GM12874 (cell line): Measurements from ENCODE around the gene GSTT4.
A peak's percentile ranks its signal among the peaks of the same experiment; 100 is the strongest.
"Not testable (repeated sequence)": the region's sequence is repeated elsewhere in the genome, so short reads cannot be mapped to it uniquely, and the experiment has no call there.

Experiments used
- CTCF ChIP-seq: IDR thresholded peaks from 2 replicates; pipeline ENCODE4 v1.5.1; 2011; ENCODE audit warnings: low read depth, mild to moderate bottlenecking, control low read depth, low read length, moderate library complexity; ENCODE audit not compliant: insufficient read depth

GSTT4 gene

DNA sequence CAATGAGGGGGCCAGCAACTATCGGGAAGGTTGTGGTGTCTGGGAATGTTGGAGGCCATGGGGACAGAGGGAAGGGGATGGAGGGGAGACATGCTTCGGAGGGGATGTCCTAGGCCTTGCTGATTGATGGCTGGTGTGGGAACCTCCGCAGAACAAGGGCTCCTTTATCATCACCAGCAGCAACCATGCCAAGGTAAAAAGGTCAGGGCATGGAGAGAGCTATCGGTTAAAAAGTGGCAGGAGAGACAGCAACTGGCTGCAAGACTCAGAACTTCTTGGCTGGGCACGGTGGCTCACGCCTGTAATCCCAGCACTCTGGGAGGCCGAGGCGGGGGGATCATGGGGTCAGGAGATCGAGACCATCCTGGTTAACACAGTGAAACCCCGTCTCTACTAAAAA, 3.0 kb downstream of the GSTT4 start:
- no peak for TF ChIP-seq CTCF

DNA sequence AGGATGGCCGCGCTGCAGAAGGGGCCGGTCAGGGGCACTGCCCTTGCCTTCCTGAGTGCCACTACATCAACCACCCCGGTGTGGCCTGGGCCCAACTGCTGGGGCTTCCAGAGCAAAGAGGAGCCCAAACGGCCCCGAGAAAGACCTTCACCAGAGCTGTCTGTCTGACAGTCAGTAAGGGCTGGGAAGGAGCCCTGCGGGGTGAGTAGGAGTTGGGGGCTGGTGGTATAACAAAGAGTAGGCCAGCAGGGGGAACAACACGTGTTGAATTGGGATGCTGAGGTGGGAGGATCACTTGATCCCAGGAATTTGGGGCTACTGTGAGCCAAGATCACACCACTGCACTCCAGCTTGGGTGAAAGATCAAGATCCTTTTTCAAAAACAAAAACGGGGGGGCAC, 3.9 kb downstream of the GSTT4 start:
- TF ChIP-seq CTCF, result no peak

DNA sequence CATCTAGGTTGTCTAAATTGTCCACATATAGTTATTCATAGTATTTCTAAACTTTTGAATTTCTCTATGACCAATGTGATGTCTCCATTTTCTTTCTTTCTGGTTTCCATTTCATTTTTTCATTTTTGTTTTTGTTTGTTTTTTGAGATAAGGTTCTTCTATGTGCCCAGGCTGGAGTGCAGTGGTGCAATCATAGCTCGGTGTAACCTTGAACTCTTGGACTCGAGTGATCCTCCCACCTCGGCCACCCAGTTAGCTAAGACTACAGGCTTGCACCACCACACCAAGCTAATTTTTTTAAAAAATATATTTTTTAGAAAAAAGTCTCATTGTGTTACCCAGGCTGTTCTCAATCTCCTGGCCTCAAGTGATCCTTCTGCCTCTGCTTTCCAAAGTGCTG, 8.2 kb downstream of the GSTT4 start:
- no peak for TF ChIP-seq CTCF

GRCh38 chr22:23984430-23984829, 20.8 kb downstream of the GSTT4 start:
- peak; percentile 80 for TF ChIP-seq CTCF

GRCh38 chr22:23979557-23980240, 25.6 kb downstream of the GSTT4 start, which contains the start of gene GSTT2:
Gene GSTT2, plus strand, starts transcription at chr22:23980134.
- not testable (repeated sequence) for TF ChIP-seq CTCF

DNA sequence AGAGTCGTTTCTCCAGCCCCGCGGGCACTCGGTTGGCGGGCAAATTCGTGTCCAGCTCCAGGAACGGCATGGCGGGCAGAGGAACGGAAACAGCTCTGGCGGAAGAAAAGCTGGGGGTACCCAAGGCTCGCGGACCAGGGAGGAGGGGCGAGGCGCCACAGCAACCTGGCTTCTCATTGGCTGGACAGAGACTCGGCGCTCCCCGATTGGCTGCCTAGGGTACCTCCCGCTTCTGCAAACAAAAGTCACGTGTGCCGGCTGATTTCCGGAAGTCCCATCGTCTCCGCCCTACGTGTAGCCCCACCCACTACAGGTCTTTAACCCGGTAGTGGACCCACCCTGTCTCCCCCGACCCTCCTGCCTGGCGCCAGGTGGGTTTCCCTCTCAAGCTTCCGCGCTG, 30.9 kb downstream of the GSTT4 start, which contains the start of gene DDT:
DDT (minus strand) TSS at position 97 of the 400 bp plus-strand sequence; CDS start at position 70, 27 bp downstream.
- TF ChIP-seq CTCF, result not testable (repeated sequence)

- no peak for TF ChIP-seq CTCF
Observed at GRCh38 chr22:23970816-23971486, 34.3 kb downstream of the GSTT4 start.
